Fibroblast of lung (primary cell): ENCODE results near the gene CD244. TPM values are rescaled to one million over a fixed set of nuclear protein-coding genes. Genes with fewer than 3 reads are reported as not detected.
"Not testable (repeated sequence)": the region's sequence is repeated elsewhere in the genome, so short reads cannot be mapped to it uniquely, and the experiment has no call there.

Experiments used
- DNase-seq, 2 donors: peaks; one replicate each; pipeline versions ENCODE4 v3.0.0 to v3.0.0-alpha.2; 2010; ENCODE audit warnings: low read depth in 2 of 2
- H2AFZ ChIP-seq: 2 replicates; pipeline ENCODE4 v1.5.1; 2012; ENCODE audit warnings: low read length, control low read depth, inconsistent platforms
- H3K27ac ChIP-seq: 2 replicates; pipeline ENCODE4 v1.5.1; 2011; ENCODE audit warnings: low read length, control low read depth; ENCODE audit not compliant: insufficient read depth
- H3K27me3 ChIP-seq: 2 replicates; pipeline ENCODE4 v1.5.1; 2011; ENCODE audit warnings: mild to moderate bottlenecking, low read length; ENCODE audit not compliant: control insufficient read depth, insufficient read depth
- H3K36me3 ChIP-seq: 2 replicates; pipeline ENCODE4 v1.5.1; 2011; ENCODE audit warnings: low read length; ENCODE audit not compliant: control insufficient read depth, insufficient read depth
- H3K4me1 ChIP-seq: 2 replicates; pipeline ENCODE4 v1.5.1; 2011; ENCODE audit warnings: low read length; ENCODE audit not compliant: control insufficient read depth, insufficient read depth; ENCODE audit errors: extremely low read depth
- H3K4me2 ChIP-seq: 2 replicates; pipeline ENCODE4 v1.5.1; 2011; ENCODE audit warnings: low read length, control low read depth; ENCODE audit not compliant: insufficient read depth; ENCODE audit errors: extremely low read depth
- H3K4me3 ChIP-seq, 4 experiments: fragments of 200-600 bp in 1 of 4; sonication (generic) in 1 of 4; replicated peaks in 1 of 4; 2 replicates each; pipeline ENCODE4 v1.5.1; 2011 to 2016; ENCODE audit warnings: low read length in 4 of 4, low read depth in 3 of 4, mild to moderate bottlenecking in 3 of 4, control low read depth in 2 of 4, inconsistent platforms in 1 of 4, mixed read lengths in 1 of 4; ENCODE audit not compliant: insufficient read depth in 1 of 4; ENCODE audit errors: control extremely low read depth in 1 of 4
- H3K79me2 ChIP-seq: 2 replicates; pipeline ENCODE4 v1.5.1; 2012; ENCODE audit warnings: mild to moderate bottlenecking, low read length, inconsistent platforms; ENCODE audit not compliant: control insufficient read depth, insufficient read depth
- H3K9ac ChIP-seq: 2 replicates; pipeline ENCODE4 v1.5.1; 2011; ENCODE audit warnings: mild to moderate bottlenecking, low read length, control low read depth; ENCODE audit not compliant: insufficient read depth
- H3K9me3 ChIP-seq: 2 replicates; pipeline ENCODE4 v1.5.1; 2012; ENCODE audit warnings: low read depth, low read length; ENCODE audit not compliant: control insufficient read depth, insufficient read depth
- H4K20me1 ChIP-seq: 2 replicates; pipeline ENCODE4 v1.5.1; 2011; ENCODE audit warnings: low read length; ENCODE audit not compliant: control insufficient read depth, insufficient read depth; ENCODE audit errors: extremely low read depth
- CTCF ChIP-seq, 2 donors: IDR thresholded peaks in 1 of 2; conservative IDR thresholded peaks in 1 of 2; 1 replicate in 1 of 2; 2 replicates in 1 of 2; pipeline ENCODE4 v1.5.1; 2011 to 2012; ENCODE audit warnings: low read length in 2 of 2, control low read depth in 1 of 2, inconsistent platforms in 1 of 2, low read depth in 1 of 2, mild to moderate bottlenecking in 1 of 2
- EZH2 ChIP-seq: IDR thresholded peaks from 2 replicates; pipeline ENCODE4 v1.5.1; 2012; ENCODE audit warnings: low read length, control low read depth, mild to moderate bottlenecking; ENCODE audit errors: missing control alignments
- polyA plus RNA-seq, 2 donors: library from polyadenylated mRNA; depleted of rRNA in 1 of 2; stranded (reverse) in 1 of 2; unstranded in 1 of 2; fragments of >200 nt; gene quantifications; 2 replicates each; pipeline ENCODE4 v1.2.1, GENCODE V29; 2011 to 2012; ENCODE audit warnings: missing spikeins in 1 of 2
- total RNA-seq: library from RNA; depleted of rRNA; stranded (reverse); fragments of >200 nt; gene quantifications from 2 replicates; pipeline ENCODE4 v1.2.1, GENCODE V29; 2014

Gene CD244
- total and polyA plus RNA-seq, 2 donors (not counting 1 experiment from before 2014, with no cell fraction given), result not detected

- H3K36me3 ChIP-seq, result no peaks in the 10 kb centered on the region
- no peak for DNase-seq
- no peak overlapping the region for H3K4me3 ChIP-seq
- no peak overlapping the region for H2AFZ ChIP-seq
- H3K9ac ChIP-seq, result no peak overlapping the region
- H3K27ac ChIP-seq, result no peak overlapping the region
- no peaks in the 10 kb centered on the region for H4K20me1 ChIP-seq
- H3K9me3 ChIP-seq, result no peaks in the 10 kb centered on the region
- H3K27me3 ChIP-seq, result no peaks in the 10 kb centered on the region
- no peaks in the 10 kb centered on the region for H3K79me2 ChIP-seq
- H3K4me1 ChIP-seq, result no peaks in the 10 kb centered on the region
- TF ChIP-seq CTCF (conservative IDR thresholded peaks at IDR 0.05 in 1 of 2, IDR thresholded peaks at IDR 0.05 in 1 of 2; ENCODE audit: low read depth in 1 of 2, low read length in 2 of 2), result no peak
- no peak for TF ChIP-seq EZH2
- no peak overlapping the region for H3K4me2 ChIP-seq
Measured at GRCh38 chr1:160789051-160789701, 73.5 kb downstream of the CD244 start.

- not testable (repeated sequence) for H3K9me3 ChIP-seq
Measured at GRCh38 chr1:160782988-160783765, 79.5 kb downstream of the CD244 start.

GRCh38 chr1:160781914-160782689 lies 80.6 kb downstream of the CD244 start:
- no peak for DNase-seq
- Histone ChIP-seq H3K27me3 (no peaks in the 10 kb centered on the region), H3K79me2 (no peaks in the 10 kb centered on the region), H3K36me3 (no peaks in the 10 kb centered on the region), H3K27ac (no peak overlapping the region), H2AFZ (no peak overlapping the region), H4K20me1 (no peaks in the 10 kb centered on the region), H3K9me3 (no peaks in the 10 kb centered on the region), H3K4me3 (no peak overlapping the region), H3K9ac (no peak overlapping the region), H3K4me2 (no peak overlapping the region), H3K4me1 (no peaks in the 10 kb centered on the region)
- TF ChIP-seq EZH2, result no peak
- TF ChIP-seq CTCF (conservative IDR thresholded peaks at IDR 0.05 in 1 of 2, IDR thresholded peaks at IDR 0.05 in 1 of 2; ENCODE audit: low read depth in 1 of 2, low read length in 2 of 2), result no peak

More at GRCh38 chr1:160782988-160783765, 79.5 kb downstream of the CD244 start:
- DNase-seq, H3K9ac ChIP-seq, H3K36me3 ChIP-seq, H2AFZ ChIP-seq, H3K4me3 ChIP-seq, H3K27ac ChIP-seq, H3K4me1 ChIP-seq, H3K4me2 ChIP-seq, H4K20me1 ChIP-seq, H3K79me2 ChIP-seq, H3K27me3 ChIP-seq: not testable (repeated sequence)
